H1 (cell line): ENCODE measurements around the gene RNF225. TPM values are rescaled to one million over a fixed set of nuclear protein-coding genes. Genes with fewer than 3 reads are reported as not detected.
A peak's percentile ranks its signal among the peaks of the same experiment; 100 is the strongest.

Experiments used
- CTCF ChIA-PET: fragments of 300-600 bp; sonication (Branson Sonifier 250); formaldehyde crosslinking; loops from one replicate; lab custom pipeline; 2021; ENCODE audit not compliant: partially characterized antibody; lab: Charles Lee
- POLR2A ChIA-PET: fragments of 300-600 bp; sonication (Branson Sonifier 250); formaldehyde crosslinking; loops from one replicate; lab custom pipeline; 2021; ENCODE audit warnings: inconsistent platforms; ENCODE audit not compliant: partially characterized antibody; lab: Charles Lee
- DNase-seq, 2 experiments: peaks; one replicate each; pipeline versions ENCODE4 v3.0.0 to v3.0.0-alpha.2; 2010 to 2022; ENCODE audit warnings: low spot score in 2 of 2, low read depth in 1 of 2, mixed read lengths in 1 of 2
- FAIRE-seq: peaks from 2 replicates; lab custom pipeline; 2011; peaks lifted over from hg19 to GRCh38; lab: Jason Lieb, UNC
- H2AFZ ChIP-seq: 2 replicates; pipeline ENCODE4 v1.8.1; 2012; ENCODE audit warnings: low read length, inconsistent platforms
- H2AK5ac ChIP-seq: 2 replicates; pipeline ENCODE4 v1.6.1; 2013; ENCODE audit warnings: low read depth, low read length
- H2BK120ac ChIP-seq: replicated peaks from 2 replicates; pipeline ENCODE3; 2013; ENCODE audit warnings: low read depth, low read length, inconsistent platforms
- H2BK12ac ChIP-seq: 2 replicates; pipeline ENCODE4 v1.6.1; 2013; ENCODE audit warnings: low read depth, low read length
- H2BK15ac ChIP-seq: 2 replicates; pipeline ENCODE4 v1.6.1; 2013; ENCODE audit warnings: low read length
- H2BK20ac ChIP-seq: 2 replicates; pipeline ENCODE4 v1.6.1; 2013; ENCODE audit warnings: low read length
- H2BK5ac ChIP-seq: 2 replicates; pipeline ENCODE4 v1.6.1; 2013; ENCODE audit warnings: low read depth, low read length
- H3K14ac ChIP-seq: 2 replicates; pipeline ENCODE4 v1.6.1; 2013; ENCODE audit warnings: inconsistent platforms; ENCODE audit not compliant: insufficient read length
- H3K18ac ChIP-seq: 2 replicates; pipeline ENCODE4 v1.6.1; 2013; ENCODE audit warnings: low read length; ENCODE audit errors: extremely low read depth
- H3K23ac ChIP-seq: 2 replicates; pipeline ENCODE4 v1.6.1; 2013; ENCODE audit warnings: inconsistent platforms; ENCODE audit not compliant: insufficient read length
- H3K23me2 ChIP-seq: 2 replicates; pipeline ENCODE4 v1.6.1; 2013; ENCODE audit warnings: low read depth, low read length
- H3K27ac ChIP-seq: 2 replicates; pipeline ENCODE4 v1.6.1; 2011; ENCODE audit warnings: low read depth, low read length, inconsistent platforms
- H3K27me3 ChIP-seq, 4 experiments: replicated peaks in 1 of 4; 1 replicate in 1 of 4; 2 replicates in 3 of 4; pipeline versions ENCODE4 v1.6.1 to v1.8.1; 2011 to 2013; ENCODE audit warnings: low read length in 3 of 4, mild to moderate bottlenecking in 3 of 4, inconsistent platforms in 2 of 4, mixed read lengths in 2 of 4, moderate library complexity in 1 of 4; ENCODE audit not compliant: control insufficient read depth in 3 of 4, insufficient read depth in 3 of 4; ENCODE audit errors: extremely low read depth in 1 of 4
- H3K36me3 ChIP-seq, 4 experiments: 2 replicates each; pipeline versions ENCODE4 v1.6.1 to v1.8.1; 2011 to 2013; ENCODE audit warnings: mild to moderate bottlenecking in 4 of 4, low read length in 3 of 4, moderate library complexity in 2 of 4, control low read depth in 1 of 4, inconsistent platforms in 1 of 4; ENCODE audit not compliant: insufficient read depth in 4 of 4, control insufficient read depth in 2 of 4
- H3K4ac ChIP-seq: replicated peaks from 2 replicates; pipeline ENCODE3; 2013; ENCODE audit warnings: low read length, low read depth, mixed read lengths, inconsistent platforms; ENCODE audit not compliant: insufficient read length
- H3K4me1 ChIP-seq, 4 experiments: replicated peaks in 1 of 4; 1 replicate in 1 of 4; 2 replicates in 3 of 4; pipeline versions ENCODE4 v1.6.1 to v1.8.1; 2011 to 2013; ENCODE audit warnings: low read length in 3 of 4, inconsistent platforms in 2 of 4, mixed read lengths in 1 of 4; ENCODE audit not compliant: insufficient read depth in 4 of 4, control insufficient read depth in 3 of 4
- H3K4me2 ChIP-seq, 2 experiments: 2 replicates each; pipeline versions ENCODE4 v1.6.1 to v1.8.1; 2011 to 2013; ENCODE audit warnings: low read depth in 2 of 2, low read length in 2 of 2, control low read depth in 1 of 2, inconsistent platforms in 1 of 2, mild to moderate bottlenecking in 1 of 2; ENCODE audit not compliant: insufficient read depth in 1 of 2
- H3K4me3 ChIP-seq, 4 experiments: fragments of 200-600, 300-600 bp in 1 of 4; sonication (generic), shearing (Covaris generic), sonication (Bioruptor Twin) in 1 of 4; 2 replicates each; pipeline versions ENCODE4 v1.5.1 to v1.8.1; 2011 to 2016; ENCODE audit warnings: low read length in 4 of 4, low read depth in 3 of 4, control low read depth in 2 of 4, inconsistent platforms in 2 of 4, mild to moderate bottlenecking in 2 of 4, mixed read lengths in 1 of 4, moderate library complexity in 1 of 4; ENCODE audit not compliant: insufficient read depth in 2 of 4; ENCODE audit errors: extremely low read depth in 1 of 4
- H3K56ac ChIP-seq: replicated peaks from 2 replicates; pipeline ENCODE3; 2013; ENCODE audit warnings: low read depth, mild to moderate bottlenecking, mixed read lengths, low read length, inconsistent platforms; ENCODE audit not compliant: insufficient read length
- H3K79me1 ChIP-seq: 2 replicates; pipeline ENCODE4 v1.6.1; 2013; ENCODE audit warnings: low read depth, low read length, control low read depth
- H3K79me2 ChIP-seq, 2 experiments: 2 replicates each; pipeline versions ENCODE4 v1.6.1 to v1.8.1; 2012 to 2013; ENCODE audit warnings: low read length in 2 of 2, mild to moderate bottlenecking in 2 of 2, inconsistent platforms in 1 of 2; ENCODE audit not compliant: insufficient read depth in 2 of 2, control insufficient read depth in 1 of 2
- H3K9ac ChIP-seq, 4 experiments: replicated peaks in 1 of 4; 1 replicate in 1 of 4; 2 replicates in 3 of 4; pipeline versions ENCODE4 v1.6.1 to v1.8.1; 2011 to 2013; ENCODE audit warnings: low read depth in 3 of 4, low read length in 3 of 4, control low read depth in 2 of 4, mild to moderate bottlenecking in 2 of 4, moderate library complexity in 2 of 4, inconsistent platforms in 1 of 4; ENCODE audit errors: extremely low read depth in 1 of 4
- H3K9me3 ChIP-seq, 2 experiments: 2 replicates each; pipeline versions ENCODE4 v1.6.1 to v1.8.1; 2012 to 2013; ENCODE audit warnings: mild to moderate bottlenecking in 2 of 2, moderate library complexity in 2 of 2, control low read depth in 1 of 2, inconsistent platforms in 1 of 2, low read depth in 1 of 2, low read length in 1 of 2, mixed read lengths in 1 of 2; ENCODE audit not compliant: insufficient read depth in 2 of 2
- H4K20me1 ChIP-seq, 2 experiments: replicated peaks in 1 of 2; 2 replicates each; pipeline versions ENCODE3 to v1.8.1; 2011 to 2013; ENCODE audit warnings: inconsistent platforms in 2 of 2, low read length in 2 of 2, mild to moderate bottlenecking in 1 of 2; ENCODE audit not compliant: insufficient read depth in 2 of 2, control insufficient read depth in 1 of 2
- H4K5ac ChIP-seq: 2 replicates; pipeline ENCODE4 v1.6.1; 2013; ENCODE audit warnings: low read length, low read depth, mixed read lengths, inconsistent platforms; ENCODE audit not compliant: insufficient read length
- H4K8ac ChIP-seq: 2 replicates; pipeline ENCODE4 v1.8.0; 2013; ENCODE audit warnings: mild to moderate bottlenecking, moderate library complexity, low read length, inconsistent platforms; ENCODE audit not compliant: insufficient read depth; ENCODE audit errors: extremely low read depth
- H4K91ac ChIP-seq: replicated peaks from 2 replicates; pipeline ENCODE3; 2013; ENCODE audit warnings: low read length, mixed read lengths, inconsistent platforms; ENCODE audit not compliant: insufficient read length
- BCL11A ChIP-seq, 2 experiments: IDR thresholded peaks; one replicate each; pipeline ENCODE4 v1.6.1; 2011; ENCODE audit warnings: low read depth in 2 of 2, low read length in 2 of 2, mild to moderate bottlenecking in 2 of 2
- CHD1 ChIP-seq: IDR thresholded peaks from 2 replicates; pipeline ENCODE4 v1.6.1; 2012; ENCODE audit warnings: low read depth, low read length, improper control_type of control experiment
- EP300 ChIP-seq, 2 experiments: IDR thresholded peaks; 1 replicate in 1 of 2; 2 replicates in 1 of 2; pipeline ENCODE4 v1.6.1; 2011 to 2012; ENCODE audit warnings: low read depth in 2 of 2, low read length in 2 of 2, mild to moderate bottlenecking in 2 of 2, borderline replicate concordance in 1 of 2, inconsistent platforms in 1 of 2, moderate library complexity in 1 of 2
- JUN ChIP-seq: IDR thresholded peaks from 2 replicates; pipeline ENCODE4 v1.6.1; 2011; ENCODE audit warnings: low read depth, mild to moderate bottlenecking, improper control_type of control experiment, low read length
- POLR2AphosphoS5 ChIP-seq: IDR thresholded peaks from 2 replicates; pipeline ENCODE4 v1.6.1; 2011; ENCODE audit warnings: low read depth, low read length
- SIRT6 ChIP-seq: IDR thresholded peaks from one replicate; pipeline ENCODE4 v1.7.1; 2012; ENCODE audit warnings: low read length, inconsistent platforms
- SP2 ChIP-seq: IDR thresholded peaks from 2 replicates; pipeline ENCODE4 v1.6.1; 2012; ENCODE audit warnings: mild to moderate bottlenecking, low read length, inconsistent platforms
- SUZ12 ChIP-seq: fragments of 200-600 bp; sonication (generic); IDR thresholded peaks from 2 replicates; pipeline ENCODE4 v1.6.1; 2012; ENCODE audit warnings: mild to moderate bottlenecking, inconsistent platforms, low read length, moderate library complexity, mixed read lengths
- TAF1 ChIP-seq: IDR thresholded peaks from 2 replicates; pipeline ENCODE4 v1.6.1; 2011; ENCODE audit warnings: mild to moderate bottlenecking, low read depth, low read length
- TAF7 ChIP-seq: optimal IDR thresholded peaks from 2 replicates; pipeline ENCODE3; 2011; ENCODE audit warnings: low read depth, mild to moderate bottlenecking, inconsistent platforms, low read length, moderate library complexity, borderline replicate concordance
- WGBS, 2 experiments: shearing (Covaris generic) in 1 of 2; methylation state at CpG; one replicate each; pipeline versions ENCODE4 v1.1.6 to v1.1.7; 2013 to 2015; ENCODE audit warnings: low lambda C conversion rate in 2 of 2, mixed read lengths in 2 of 2, inconsistent platforms in 1 of 2, low coverage in 1 of 2, missing lambda C conversion rate in 1 of 2; ENCODE audit not compliant: insufficient replicate concordance in 2 of 2, insufficient coverage in 1 of 2, insufficient read length in 1 of 2; ENCODE audit errors: extremely low coverage in 1 of 2, missing lambda C conversion rate in 1 of 2; 5-methylcytosine and 5-hydroxymethylcytosine counted together
- polyA plus RNA-seq, 7 experiments: library from polyadenylated mRNA; depleted of rRNA in 3 of 7; stranded (reverse) in 5 of 7; unstranded in 2 of 7; fragments of >200 nt in 5 of 7; fragments of 200-250 nt in 2 of 7; gene quantifications; 1 replicate in 5 of 7; 2 replicates in 1 of 7; 4 replicates in 1 of 7; pipeline versions ENCODE4 v1.2.1 to v1.2.3, GENCODE V29; 2011 to 2013; ENCODE audit warnings: missing spikeins in 2 of 7, mixed read lengths in 2 of 7
- total RNA-seq: library from RNA; stranded (reverse); fragmentation: NEBNext Ultra II Directional; extraction: Animal tissue kit (Norgen Biotek cat#: 25700); gene quantifications from 2 replicates; pipeline ENCODE4 v1.2.1, GENCODE V29; 2021

Gene RNF225
- total and polyA plus RNA-seq, 2 of the 8 experiments (the other 6 are each of a cell fraction or from before 2014, with no cell fraction given) = 0.17 to 1.0 TPM

GRCh38 chr19:58399903-58400302 is 4.4 kb downstream of the RNF225 start:
- peak overlapping the region in 1 of 2 experiments; percentile 50; a peak in 1 of 4 replicates for H3K4me2 ChIP-seq
- TF ChIP-seq TAF1 (no peak), TAF7 (no peak), BCL11A (IDR thresholded peaks at IDR 0.05; ENCODE audit: low read depth in 2 of 2, low read length in 2 of 2) (no peak), EP300 (IDR thresholded peaks at IDR 0.05; ENCODE audit: borderline replicate concordance in 1 of 2, low read depth in 2 of 2, low read length in 2 of 2) (no peak), POLR2AphosphoS5 (no peak), SP2 (no peak), JUN (no peak), SIRT6 (no peak), SUZ12 (no peak), CHD1 (no peak)
- H3K23me2 ChIP-seq = peaks cover 12% of the 10 kb centered on the region
- no peaks in the 10 kb centered on the region; the same call in 1 of the 2 replicates for H3K79me1 ChIP-seq
- H3K27me3 ChIP-seq = peaks cover 3 to 17% (median 11%) of the 10 kb centered on the region in 4 experiments; a peak in 6 of 7 replicates
- H2AFZ ChIP-seq = no peak overlapping the region
- no peak overlapping the region for H2BK12ac ChIP-seq
- H4K8ac ChIP-seq = no peak overlapping the region
- H3K36me3 ChIP-seq = peaks cover 0 to under 1% (median under 1%) of the 10 kb centered on the region in 4 experiments; a peak in 3 of 8 replicates
- no peak overlapping the region for H3K56ac ChIP-seq
- no peak overlapping the region for H2BK5ac ChIP-seq
- H3K4me3 ChIP-seq = no peak overlapping the region
- no peak for DNase-seq
- H2BK20ac ChIP-seq = no peak overlapping the region
- H3K9ac ChIP-seq = no peak overlapping the region
- no peak overlapping the region for H3K27ac ChIP-seq
- no peak overlapping the region for H3K14ac ChIP-seq
- no peak overlapping the region for H2BK15ac ChIP-seq
- peaks cover 0 to 3% of the 10 kb centered on the region in 2 experiments for H4K20me1 ChIP-seq
- H2AK5ac ChIP-seq = no peak overlapping the region
- no peaks in the 10 kb centered on the region for H3K79me2 ChIP-seq
- no peak overlapping the region for H3K18ac ChIP-seq
- FAIRE-seq = no peak
- CTCF ChIA-PET = interaction anchor here (1.7 to 2.8 kb wide), 2 partner anchors 38 to 120 kb away, joined by 4 to 7 read pairs; partner anchors contain the start of genes ZBTB45 and ZNF497
- no peak overlapping the region for H3K4ac ChIP-seq
- 100% methylated on average over 1 of the region's 3 CpGs; no CpG with 5 or more reads in 1 of the 2 experiments for WGBS, 2 experiments
- H4K5ac ChIP-seq = no peak overlapping the region
- H3K23ac ChIP-seq = no peak overlapping the region
- POLR2A ChIA-PET = interaction anchor here (0.8 to 7.2 kb wide), 5 partner anchors 9 to 120 kb away, joined by 3 to 78 read pairs (median 5); partner anchors contain the start of genes RPS5, ZNF584 and ZNF837
- peaks cover 0 to 27% (median 17%) of the 10 kb centered on the region in 4 experiments; a peak in 5 of 7 replicates for H3K4me1 ChIP-seq
- H4K91ac ChIP-seq = no peak overlapping the region
- H3K9me3 ChIP-seq = no peaks in the 10 kb centered on the region
- H2BK120ac ChIP-seq = no peak overlapping the region
